Stimulated activated naive CD4-positive, alpha-beta T cell (primary cell): Measurements from ENCODE around the gene GOLT1B.
"Not testable (repeated sequence)": the region's sequence is repeated elsewhere in the genome, so short reads cannot be mapped to it uniquely, and the experiment has no call there.

Source experiments
- DNase-seq, 6 experiments: peaks; one replicate each; lab custom pipeline; 2025; lab: John Stamatoyannopoulos, UW

Gene GOLT1B, protein sequence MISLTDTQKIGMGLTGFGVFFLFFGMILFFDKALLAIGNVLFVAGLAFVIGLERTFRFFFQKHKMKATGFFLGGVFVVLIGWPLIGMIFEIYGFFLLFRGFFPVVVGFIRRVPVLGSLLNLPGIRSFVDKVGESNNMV

DNA sequence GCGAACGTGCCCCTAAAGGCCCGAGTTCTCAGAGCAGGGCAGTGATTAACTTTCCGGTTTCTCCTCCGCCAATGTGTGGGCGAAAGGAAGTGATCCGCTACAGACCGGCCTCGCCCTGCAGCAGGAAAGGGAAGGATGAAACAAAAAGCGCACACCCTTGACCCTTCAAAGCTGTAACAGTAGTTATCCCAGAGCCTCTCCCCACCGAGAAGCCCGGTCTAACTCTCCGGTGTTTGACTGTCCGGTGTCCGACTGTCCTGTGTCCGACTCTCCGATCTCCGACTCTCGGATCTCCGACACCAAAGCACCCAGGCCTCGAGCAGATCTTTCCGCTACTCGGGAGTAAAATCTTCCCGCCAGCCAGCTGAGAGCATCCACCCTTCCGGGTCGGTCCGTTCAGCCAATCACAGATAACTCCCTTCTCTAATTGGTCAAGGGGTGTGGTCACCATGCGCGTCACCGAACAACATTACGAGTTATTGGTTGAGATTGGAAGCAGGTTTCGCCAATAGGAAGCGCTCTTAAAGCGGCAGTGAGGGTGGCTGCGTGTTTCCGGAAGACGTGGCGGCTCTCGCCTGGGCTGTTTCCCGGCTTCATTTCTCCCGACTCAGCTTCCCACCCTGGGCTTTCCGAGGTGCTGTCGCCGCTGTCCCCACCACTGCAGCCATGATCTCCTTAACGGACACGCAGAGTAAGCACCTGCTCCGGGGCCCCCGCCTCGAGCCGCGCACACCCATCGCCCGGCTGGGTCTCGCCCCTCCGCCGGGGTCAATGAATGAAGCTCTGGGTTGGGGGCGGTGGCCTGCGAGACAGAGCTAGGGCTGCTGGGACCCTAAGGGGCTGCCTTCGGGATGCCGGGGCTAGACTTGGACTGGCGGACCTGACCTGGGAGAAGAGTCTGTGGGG is at the start of gene GOLT1B, which contains the start of gene RECQL:
TSS of gene GOLT1B (plus strand) at position 532 of the 906 bp plus-strand sequence. CDS start at position 667, 135 bp downstream.
TSS of gene RECQL (minus strand) at position 378 of the 906 bp plus-strand sequence. CDS start 2,065 bp downstream, outside the sequence.
- DNase-seq: peak; percentile 75 to 96 (median 92)

- no peak for DNase-seq
These were observed 48.2 kb upstream of the GOLT1B start for GRCh38 chr12:21453312-21453852.

GRCh38 chr12:21456291-21456780 is 45.3 kb upstream of the GOLT1B start:
- peak in 3 of 6 experiments; percentile 22 to 43 (median 35) for DNase-seq

- no peak for DNase-seq
These were observed 42.1 kb upstream of the GOLT1B start for GRCh38 chr12:21459474-21459873.

DNA sequence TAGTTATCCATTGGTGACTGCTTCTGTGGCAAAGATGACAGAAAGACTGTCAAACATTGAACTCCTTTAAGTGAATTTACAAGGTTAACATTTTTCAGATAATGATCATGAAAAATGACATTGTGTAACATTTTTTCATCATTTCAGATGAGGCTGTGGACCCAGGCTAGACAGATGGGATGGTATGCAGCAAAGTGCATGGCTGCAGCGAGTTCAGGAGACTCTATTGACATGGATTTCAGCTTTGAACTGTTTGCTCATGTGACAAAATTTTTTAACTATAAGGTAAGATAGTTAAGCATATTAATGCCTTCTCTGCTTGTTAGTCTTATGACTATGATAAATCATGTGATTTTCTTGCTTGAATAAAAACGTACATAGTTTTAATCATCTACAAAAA is 34.3 kb upstream of the GOLT1B start:
- DNase-seq: not testable (repeated sequence)

- no peak for DNase-seq
These were observed 30.3 kb upstream of the GOLT1B start for GRCh38 chr12:21471294-21471693.

DNA sequence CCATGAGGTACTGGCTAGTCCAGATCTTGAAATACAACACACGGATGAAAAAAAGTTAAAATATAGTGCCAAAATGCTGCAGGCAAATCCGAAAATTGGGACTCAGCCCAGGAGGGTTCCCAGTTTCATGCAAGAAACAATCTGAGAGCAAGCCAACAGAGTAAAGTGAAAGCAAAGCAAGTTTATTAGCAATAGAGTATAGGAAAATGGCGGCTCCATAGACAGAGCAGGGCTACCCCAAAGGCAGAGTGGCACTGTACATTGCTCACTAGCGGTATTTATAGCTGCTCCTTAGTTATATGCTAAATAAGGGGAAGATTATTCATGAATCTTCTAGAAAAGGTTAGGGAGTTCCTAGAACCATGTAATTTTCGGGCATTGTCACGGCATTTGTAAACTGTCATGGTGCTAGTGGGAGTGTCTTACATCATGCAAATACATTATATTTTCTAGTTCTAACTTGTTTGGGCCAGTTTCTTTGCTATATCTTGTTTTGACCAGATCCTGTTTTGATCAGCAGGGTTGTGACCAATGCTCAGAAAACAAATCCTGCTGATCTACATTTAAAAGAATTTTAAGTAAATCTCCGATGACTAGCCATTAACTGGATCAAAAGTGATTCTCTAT is 29.3 kb upstream of the GOLT1B start:
- no peak for DNase-seq

GRCh38 chr12:21475552-21475951 is 26.0 kb upstream of the GOLT1B start:
- DNase-seq: no peak

- no peak for DNase-seq
These were observed 24.6 kb upstream of the GOLT1B start for GRCh38 chr12:21476949-21477348.

DNA sequence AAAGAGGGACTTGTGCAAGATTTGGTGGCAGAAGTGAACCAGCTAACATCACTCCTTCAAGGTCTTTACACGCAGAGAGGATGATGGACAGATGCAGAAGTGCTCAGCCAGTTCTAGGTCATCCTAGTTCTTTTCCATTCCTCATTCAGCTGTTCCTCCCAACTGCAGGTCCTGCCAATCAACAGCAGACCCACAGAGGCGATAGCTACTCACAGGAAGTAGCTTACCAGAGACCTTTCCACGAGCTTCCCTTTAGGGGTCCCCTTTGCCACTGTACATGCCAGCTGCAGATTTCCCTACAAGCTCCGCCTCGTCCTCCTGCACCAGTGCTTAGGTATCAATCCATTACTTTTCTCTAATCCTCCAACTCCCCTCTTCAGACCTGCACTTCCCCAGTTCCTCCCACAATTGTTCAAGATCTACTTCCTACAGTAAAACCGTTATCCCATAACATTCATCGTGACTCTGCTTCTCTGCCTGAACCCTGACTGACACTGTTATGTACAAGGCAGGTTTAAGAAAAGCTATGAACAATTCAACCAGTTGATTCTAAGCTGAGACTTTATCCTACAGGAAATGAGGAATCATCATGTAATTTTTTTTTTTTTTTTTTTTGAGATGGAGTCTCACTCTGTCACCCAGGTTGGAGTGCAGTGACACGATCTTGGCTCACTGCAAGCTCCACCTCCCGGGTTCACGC is 22.7 kb upstream of the GOLT1B start:
- DNase-seq: no peak

GRCh38 chr12:21483531-21483930 is 18.1 kb upstream of the GOLT1B start:
- DNase-seq: no peak

DNA sequence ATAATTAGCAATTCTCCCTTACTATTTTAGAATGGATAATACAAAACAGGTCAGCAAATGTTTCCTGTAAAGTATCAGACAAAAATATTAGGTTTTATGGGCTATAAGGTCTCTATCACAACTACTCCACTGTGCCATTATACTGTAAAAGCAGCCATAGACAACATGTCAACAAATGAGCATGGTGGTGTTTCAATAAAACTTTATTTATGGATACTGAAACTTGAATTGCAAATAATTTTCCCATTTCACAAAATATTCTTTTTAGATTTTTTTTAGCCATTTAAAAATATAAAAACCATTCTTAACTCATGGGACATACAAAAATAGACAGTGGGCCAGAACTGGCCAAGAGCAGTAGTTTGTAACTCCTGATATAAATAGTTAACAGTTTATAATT is 15.6 kb upstream of the GOLT1B start:
- no peak for DNase-seq

GRCh38 chr12:21499765-21500164 is 1.8 kb upstream of the GOLT1B start:
- no peak for DNase-seq

DNA sequence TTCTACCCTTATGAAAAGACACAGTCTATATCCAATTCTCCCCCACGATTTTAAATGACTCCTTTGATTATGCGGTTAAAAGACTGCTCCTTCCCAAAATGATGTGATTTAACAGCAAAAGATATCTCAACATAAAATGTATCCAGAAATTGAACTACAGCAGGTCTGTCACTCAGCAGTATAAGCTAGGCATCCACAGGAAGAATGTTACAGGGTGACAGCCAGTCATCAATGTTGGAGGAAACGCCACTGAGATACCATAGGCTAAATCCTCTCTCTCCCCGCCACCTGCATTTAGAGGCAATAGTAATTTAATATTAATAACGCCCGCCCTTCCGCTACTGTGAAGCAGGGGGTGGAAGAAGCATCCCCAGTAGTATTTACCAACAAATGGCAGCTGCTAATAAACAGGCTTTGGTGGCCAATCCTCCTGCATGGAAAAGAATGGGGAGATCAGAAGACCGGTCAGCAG is 767 bp upstream of the GOLT1B start:
- no peak for DNase-seq

GRCh38 chr12:21502164-21502496 is 541 bp downstream of the GOLT1B start:
- DNase-seq: peak in 3 of 6 experiments; percentile 30 to 70 (median 42)

GRCh38 chr12:21502872-21503271 is 1.3 kb downstream of the GOLT1B start:
- no peak for DNase-seq

DNA sequence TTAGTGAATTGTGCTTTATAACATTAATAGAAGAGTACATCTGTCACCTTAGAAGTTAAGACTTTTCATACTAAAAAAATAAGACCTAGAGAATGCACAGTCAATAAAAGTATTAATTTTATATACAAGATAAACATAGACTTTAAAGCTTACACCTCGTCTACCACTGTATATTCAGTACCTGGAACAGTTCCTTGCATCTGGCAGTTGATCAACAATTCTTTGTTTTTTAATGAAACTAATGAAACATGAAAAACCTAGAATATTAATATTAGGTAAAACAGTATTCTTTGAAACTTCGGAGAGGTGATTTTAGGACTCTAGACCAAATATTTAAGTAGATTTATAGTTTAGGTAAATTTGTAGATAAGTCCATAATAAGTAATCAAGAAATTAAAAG is 4.3 kb downstream of the GOLT1B start:
- no peak for DNase-seq

DNA sequence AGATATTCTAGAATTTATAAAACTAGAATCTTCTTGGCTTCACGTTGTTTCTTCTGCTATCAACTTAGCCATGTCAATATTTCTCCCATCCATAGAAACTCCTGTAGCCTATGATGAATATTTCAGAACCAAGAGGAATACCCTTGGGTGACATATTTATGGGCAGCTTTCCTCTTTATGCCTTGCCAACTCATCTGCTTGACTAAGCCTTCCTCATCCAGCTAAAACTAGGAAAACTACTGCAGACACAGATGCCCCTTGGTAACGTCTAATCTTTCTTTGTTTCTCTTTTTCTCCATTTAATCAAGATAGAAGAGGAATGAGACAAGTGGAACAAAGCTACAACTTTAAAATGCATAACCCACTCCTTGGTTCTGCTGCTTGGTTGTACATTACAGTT is 6.3 kb downstream of the GOLT1B start:
- DNase-seq: no peak

GRCh38 chr12:21509768-21510167 is 8.2 kb downstream of the GOLT1B start:
- peak in 3 of 6 experiments; percentile 13 to 16 (median 13) for DNase-seq

GRCh38 chr12:21516281-21516680 is 14.7 kb downstream of the GOLT1B start:
- no peak for DNase-seq

DNA sequence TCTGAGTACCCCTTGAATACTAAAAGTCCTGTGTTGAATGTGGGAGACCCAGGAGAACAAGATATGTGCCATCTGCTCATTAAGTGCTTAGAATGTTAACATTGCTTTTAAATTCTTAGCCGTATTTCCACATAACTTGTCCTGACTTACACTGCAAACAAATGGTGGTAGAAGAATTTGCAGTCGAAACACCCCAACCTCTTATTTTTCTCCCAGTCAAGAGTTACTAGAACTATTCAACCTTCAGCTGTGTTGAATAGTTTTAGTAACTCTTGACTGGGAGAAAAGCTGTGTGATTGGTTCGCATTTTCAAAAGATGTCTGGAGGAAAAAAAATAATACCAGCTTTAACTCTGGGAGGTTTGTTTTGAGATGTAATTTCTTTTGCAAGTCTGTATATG is 16.9 kb downstream of the GOLT1B start:
- DNase-seq: no peak

GRCh38 chr12:21521541-21521940 is 20.0 kb downstream of the GOLT1B start:
- no peak for DNase-seq
